Activated T-helper 1 cell treated with Interleukin-2 at 50 U/mL for 16 hours (primary cell): Measurements from ENCODE around the gene PCCA.
"Not testable (repeated sequence)": the region's sequence is repeated elsewhere in the genome, so short reads cannot be mapped to it uniquely, and the experiment has no call there.

Experiments used
- DNase-seq: peaks from one replicate; pipeline ENCODE4 v3.0.0-alpha.2; 2020; ENCODE audit warnings: low read depth

Gene PCCA

DNA sequence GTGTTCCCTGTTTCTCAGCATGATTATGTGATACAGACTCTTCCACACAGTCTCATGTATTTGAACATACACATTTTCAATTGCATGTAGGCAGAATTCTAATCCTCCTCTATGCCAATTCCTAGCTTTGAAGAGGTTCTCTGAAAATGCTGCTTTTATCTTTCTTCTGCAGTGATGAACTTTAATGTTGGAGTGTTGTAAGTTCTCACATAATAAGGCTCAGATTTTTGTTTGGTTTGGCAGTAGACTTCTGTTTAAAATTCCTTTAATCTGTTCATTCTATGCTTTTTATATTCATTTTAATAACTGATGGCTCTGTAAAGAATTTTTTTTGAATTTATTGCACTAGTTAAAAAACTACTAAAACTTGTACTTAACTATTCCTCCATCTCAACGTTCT is 273.9 kb downstream of the PCCA start:
- no peak for DNase-seq

DNA sequence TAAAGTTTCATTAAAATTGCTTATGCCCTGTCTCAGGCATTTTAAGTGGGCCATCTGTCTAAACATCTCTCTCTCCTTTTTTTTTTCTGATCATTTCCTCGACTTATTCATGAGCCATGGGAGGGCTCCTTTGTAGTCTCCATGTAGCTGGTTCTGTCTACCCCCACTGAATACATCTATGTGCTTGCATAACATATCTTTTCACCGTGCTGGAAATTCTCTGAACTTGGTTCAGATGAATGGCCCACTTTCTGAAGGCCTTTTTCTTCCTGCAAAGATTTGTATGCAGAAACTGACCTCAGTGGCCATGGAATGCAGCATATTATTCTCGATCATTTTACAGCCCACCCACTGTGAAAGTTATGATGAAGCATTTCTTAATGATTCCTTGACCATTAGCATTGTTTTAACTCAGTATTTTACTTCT is 274.4 kb downstream of the PCCA start:
- DNase-seq: no peak

DNA sequence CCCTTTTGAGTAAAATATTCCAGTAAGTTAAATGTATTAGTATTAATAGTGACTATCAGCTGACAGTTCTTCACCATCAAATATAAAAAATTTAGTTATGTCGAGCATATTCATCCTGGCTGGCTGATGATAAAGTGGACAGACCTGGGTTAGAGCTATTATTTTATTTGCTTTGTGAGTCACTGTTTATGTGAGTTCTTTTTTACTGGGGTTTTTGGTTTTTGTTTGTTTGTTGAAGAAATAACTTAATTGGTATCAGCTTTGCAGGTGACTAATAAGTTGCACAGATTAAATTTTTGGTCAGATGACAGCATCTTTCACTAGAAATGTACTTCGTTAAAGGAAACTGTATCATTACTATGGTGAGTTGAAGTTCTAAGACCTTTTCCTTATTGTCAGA is 275.0 kb downstream of the PCCA start:
- no peak for DNase-seq

DNA sequence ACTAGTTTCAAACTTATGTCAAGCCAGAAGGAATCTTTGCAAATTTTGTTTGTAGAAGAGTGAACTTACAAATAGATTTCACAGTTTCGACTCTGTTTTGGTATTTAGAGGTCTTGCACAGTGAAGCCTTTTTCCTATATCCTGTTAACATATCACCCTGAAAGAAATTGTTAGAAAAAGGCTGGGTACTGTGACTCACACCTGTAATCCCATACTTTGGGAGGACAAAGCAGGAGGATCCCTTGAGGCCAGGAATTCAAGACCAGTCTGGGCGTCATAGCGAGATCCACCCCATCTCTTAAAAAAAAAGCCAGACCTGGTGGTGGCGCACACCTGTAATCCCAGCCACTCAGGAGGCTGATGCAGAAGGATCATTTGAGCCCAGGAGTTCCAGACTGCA is 275.7 kb downstream of the PCCA start:
- DNase-seq: no peak

DNA sequence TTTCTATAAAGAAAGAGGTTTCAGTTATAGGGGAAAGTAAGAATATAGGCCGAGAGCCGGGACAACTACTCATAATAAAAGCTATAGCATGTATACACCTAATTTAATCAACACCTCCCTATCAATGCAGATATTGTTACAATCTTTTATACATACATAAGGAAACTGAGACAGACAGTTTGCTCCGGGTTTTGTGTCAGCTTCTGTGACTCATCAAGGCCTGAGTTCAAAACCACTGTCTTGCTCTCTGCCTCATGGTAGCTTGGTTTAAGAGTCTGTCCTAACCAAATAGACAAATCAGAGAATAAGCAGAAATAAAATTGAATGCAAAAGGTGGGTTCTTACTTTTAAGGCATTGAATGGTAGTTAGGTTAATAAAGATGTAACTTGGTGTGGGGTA is 276.8 kb downstream of the PCCA start:
- no peak for DNase-seq

DNA sequence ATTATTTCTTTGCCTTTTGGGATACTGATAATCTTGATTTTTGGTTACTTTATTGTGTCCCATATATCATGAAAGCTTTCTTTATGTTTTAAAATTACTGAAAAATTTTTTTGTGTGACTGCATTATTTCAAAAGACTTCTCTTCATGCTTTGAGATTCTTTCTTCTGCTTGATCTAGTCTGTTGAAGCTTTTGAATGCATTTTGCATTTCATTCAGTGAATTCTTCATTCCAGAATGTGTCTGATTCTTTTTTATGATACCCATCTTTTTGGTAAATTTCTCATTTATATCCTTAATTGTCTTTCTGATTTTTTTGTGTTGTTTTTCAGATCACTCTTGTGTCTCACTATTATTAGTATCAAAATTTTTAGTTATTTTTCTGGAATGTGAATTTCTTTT is 289.6 kb downstream of the PCCA start:
- no peak for DNase-seq

DNA sequence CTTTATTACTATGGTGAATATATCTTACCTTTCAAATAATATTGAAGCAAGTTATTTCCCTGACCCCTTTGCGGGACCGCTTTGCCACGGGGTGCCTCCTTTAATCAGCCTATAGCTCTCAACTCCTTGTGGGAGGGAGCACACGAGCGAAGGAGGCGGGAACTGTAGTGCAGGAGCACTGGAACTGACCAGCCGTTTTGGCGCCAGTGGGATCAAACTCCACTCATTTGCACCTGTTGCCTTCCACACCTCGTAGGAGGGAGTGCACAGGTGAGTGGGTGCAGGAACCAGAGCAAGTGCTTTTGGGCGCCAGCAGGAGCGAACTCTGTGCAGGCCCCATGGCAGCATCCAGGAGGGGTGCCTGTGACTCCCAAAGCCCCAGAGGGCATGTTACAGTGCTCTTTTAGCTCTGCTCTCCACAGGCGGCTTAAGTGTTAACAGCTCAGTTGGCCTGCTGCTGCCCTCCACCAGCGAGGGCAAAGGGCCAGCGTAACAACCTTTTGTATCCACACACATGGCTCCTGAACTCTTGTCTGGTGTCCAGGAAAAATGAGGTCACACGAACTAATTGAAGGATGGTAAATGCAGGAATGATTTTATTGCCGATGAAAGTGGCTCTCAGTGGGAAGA is 292.8 kb downstream of the PCCA start:
- no peak for DNase-seq

DNA sequence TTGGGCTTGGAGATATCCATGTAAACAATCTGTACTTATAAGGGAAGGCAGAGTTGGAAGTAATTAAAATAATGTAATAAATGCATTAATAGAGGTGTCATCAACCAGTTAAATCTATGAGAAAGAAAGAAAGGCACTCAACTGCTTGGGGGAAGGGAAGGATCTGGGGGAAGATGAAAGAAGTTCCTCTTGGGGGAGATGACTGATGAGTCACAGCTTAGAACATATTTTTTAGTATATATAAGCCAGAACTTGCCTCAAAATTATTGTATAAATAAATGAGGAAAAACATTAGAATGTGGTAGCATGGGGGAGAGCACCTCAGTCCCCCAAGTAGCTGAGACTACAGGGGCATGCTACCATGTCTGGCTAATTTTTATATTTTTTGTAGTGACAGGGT is 293.9 kb downstream of the PCCA start:
- DNase-seq: no peak

DNA sequence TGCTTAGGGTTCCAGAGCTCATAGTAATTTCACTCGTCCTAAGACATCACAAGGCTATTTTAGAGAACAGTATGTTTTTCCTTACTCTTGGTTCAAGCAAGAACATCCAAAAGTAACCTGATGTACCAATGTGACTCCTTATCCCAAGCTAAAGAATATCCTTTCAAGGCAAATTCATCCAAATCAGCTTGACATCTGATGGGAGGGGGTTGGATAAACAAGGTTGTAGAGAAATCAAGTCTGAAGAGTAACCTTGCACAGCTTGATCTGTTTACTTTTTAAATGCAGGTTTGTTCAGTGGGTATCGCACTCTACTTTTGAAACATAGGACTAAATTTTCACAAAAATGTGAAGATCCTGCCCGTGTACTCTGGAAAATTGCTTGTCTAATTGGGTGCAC is 298.5 kb downstream of the PCCA start:
- DNase-seq: no peak

DNA sequence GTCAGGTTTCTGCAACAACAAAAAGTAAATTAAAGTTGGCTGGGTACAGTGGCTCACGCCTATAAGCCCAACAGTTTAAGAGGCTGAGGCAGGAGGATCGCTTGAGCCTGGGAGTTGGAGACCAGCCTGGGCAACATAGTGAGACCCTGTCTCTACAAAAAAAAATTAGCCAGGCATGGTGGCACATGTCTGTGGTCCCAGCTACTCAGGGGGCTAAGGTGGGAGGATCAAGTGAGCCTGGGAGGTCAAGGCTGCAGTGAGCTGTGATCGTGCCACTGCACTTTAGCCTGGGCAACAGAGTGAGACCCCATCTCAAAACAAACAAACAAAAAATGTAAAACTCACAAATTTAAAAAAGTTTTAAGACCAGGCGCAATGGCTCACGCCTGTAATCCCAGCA is 299.3 kb downstream of the PCCA start:
- not testable (repeated sequence) for DNase-seq

DNA sequence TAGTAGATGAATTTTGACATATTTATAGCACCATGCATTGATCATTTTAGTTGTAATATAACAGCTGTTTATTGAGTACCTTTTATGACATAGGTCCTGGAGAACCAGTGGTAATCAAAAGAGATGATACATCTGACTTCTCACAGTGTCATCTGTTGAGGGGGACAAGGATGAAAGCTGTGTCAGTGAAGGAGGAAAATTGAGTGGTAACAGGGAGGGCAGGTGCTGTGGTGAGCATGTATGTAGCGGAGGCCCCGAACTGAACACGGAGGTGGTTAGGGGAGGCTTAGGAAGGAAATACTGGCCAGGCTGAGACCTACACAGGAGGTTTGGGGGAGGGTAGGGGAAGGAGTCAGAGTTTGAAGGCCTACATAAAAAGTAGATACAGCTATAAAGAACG is 300.0 kb downstream of the PCCA start:
- no peak for DNase-seq

DNA sequence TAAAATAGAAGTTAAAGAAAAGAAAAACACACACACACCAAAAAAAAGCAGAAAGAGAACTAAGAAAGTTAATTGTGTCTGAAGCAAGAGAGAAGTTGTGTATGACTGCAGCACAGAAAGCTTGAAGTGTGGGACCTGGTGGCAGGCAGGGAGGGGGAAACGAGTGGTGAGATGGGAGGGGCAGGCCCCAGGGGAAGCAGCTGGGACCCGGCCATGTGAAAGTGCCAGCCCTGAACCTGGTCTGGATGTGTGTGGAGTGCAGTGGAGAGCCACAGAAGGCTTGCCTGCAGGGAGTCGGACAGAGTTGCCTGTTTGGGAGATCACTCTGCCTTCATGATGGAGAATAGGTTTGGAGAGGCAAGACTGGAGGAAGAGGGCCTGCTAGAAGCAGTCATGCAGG is 300.7 kb downstream of the PCCA start:
- DNase-seq: no peak

DNA sequence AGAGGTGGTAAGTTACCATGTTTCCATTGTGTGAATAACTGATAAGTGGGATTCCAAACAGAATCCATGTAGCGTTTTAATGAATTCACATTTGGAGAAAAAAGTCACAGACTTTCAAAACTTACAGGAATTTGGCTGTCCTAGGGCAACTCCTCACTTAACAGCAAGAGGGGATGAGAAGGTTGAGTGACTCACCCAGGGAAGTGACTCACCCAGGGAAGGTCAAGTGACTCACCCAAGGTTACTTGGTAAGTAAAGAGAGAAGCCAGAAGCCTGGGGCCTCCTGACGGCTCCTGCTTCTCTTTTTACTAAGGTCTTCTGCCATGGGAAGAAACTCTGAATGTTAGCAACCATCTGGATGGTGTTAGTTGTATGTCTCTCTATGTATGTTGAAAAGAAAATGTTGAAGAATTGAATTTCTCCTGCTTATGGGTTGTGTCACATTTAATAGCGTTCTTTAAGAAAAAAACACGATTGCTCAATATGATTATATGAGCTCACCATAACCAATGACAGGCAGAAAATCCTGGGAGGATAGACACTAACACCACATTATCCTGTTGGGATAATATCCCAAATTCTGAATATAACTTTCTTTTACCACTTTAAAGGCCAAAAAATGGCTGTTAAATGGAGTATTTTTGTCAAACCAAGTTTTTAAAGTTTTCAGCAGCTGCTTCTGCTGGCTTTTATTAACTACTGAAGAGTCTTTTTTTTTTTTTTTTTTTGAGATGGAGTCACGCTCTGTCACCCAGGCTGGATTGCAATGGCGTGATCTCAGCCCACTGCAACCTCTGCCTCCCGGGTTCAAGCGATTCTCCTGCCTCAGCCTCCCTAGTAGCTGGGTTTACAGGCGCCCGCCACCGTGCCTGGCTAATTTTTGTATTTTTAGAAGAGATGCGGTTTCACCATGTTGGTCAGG is 304.1 kb downstream of the PCCA start:
- peak; percentile 11 for DNase-seq

DNA sequence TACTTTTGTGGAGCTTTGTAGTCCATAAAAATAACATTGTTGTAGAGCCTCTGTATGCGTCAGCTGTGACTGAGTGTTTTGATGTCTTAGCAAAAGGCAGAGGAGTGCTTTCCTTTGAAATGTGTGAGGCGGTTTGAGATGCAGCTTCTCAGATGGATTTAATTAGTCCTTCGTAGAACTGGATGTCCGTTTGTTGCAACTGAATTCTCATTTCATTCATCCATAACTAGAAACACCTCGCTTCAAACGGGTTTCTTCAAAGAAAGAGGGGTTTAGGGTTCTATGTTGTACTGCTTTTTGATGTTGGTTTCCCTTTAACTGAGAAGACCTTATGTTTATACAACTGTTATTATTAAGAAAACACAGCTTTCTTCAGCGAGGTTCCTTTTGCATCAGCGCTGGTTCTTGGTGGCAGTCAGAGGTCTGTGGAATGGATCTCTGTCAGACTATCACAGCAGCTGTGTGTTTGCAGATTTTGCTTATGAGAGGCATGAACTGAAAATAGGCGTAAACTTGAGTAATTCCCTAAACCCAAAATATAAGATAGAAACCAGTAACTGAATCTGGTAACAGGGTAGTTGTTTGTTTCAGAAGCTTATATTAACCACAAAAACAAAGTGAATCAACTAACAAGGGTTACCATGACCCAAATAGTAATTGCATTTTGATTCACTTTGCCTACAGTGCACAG is 305.3 kb downstream of the PCCA start:
- DNase-seq: no peak

DNA sequence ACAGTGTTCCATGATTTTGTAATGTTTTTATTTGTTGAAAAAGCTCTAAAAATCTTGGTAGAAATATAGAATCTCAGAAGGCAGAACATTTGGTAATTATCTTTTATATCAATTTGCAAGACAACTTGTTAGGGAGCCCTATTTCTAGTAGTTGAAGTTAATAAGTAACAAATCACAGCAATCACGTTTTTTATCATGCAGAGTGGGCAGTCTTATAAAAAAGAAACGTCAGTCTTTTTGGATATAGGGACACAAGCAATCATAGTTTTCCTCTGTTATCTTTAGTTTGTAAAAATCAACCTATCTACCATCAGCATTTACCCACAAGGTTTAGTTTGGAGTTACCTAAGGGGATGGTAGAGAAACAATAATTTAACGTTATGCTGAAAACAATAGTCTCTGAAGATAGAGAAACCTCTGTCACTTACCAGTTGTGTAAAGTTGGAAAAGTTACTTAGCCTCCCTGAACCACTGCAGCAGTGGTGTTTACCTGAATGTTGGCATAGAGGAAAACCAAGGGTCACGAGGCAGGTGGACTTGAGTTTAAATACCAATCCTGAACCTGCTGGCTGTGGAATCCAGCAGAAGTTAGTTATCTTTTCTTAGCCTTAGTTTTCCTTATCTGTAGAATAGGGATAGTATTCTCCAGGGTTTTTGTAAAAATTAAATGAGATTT is 306.9 kb downstream of the PCCA start:
- DNase-seq: no peak

DNA sequence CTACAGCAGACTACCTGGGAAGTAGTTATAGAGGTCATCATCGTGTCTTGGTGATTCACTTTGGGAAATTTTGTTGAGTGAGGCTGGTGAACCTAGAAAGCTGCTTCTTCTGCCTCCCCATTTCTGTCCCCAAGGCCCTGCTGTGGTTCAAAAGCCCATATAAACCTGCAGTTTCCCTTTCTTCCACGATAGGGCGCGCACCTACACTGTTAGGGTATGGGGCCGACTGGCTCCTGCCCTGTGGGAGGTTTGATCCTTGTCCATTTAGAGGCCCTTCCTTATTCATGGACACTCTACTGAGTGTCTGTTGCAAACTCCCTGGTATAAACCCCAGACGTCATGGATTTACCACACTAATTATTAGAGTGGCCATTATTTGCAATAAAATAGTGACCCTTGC is 307.9 kb downstream of the PCCA start:
- DNase-seq: no peak

DNA sequence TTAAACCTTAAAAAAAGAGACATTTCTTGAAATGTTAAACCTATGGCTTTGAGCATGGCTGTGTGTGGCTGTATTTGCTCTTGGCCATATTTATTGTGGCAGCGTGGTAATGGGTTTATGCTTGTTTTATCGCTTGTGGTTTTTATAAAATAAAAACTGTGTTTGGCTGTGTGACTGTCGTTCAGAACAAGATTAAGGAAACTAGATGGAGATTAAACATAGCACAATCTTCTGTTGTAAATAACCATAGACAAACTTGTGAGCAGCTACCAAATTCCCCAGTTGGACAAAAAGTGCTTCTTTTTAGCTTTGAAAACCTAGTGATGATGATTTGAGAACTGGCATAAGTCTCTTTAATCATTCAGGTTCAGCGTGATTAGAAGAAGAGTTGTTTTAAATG is 308.7 kb downstream of the PCCA start:
- DNase-seq: no peak

DNA sequence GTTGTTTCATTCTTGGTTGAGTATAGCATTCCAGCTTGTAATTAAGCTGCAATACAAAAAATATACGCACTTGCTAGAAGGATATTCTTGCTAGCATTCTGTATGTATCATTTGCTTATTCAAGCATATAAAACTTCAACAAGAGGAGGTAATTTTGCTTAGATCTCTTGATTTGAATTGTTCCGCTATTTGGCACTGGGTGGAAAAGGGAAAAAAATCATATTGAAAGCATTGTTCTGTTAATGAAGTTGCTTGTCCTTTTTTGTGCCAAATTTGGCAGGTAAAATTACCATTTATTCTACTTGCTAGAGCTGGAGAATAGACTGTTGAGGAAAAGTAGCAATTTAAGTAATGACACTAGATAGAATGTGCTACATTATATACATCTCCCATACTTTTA is 309.5 kb downstream of the PCCA start:
- DNase-seq: no peak

DNA sequence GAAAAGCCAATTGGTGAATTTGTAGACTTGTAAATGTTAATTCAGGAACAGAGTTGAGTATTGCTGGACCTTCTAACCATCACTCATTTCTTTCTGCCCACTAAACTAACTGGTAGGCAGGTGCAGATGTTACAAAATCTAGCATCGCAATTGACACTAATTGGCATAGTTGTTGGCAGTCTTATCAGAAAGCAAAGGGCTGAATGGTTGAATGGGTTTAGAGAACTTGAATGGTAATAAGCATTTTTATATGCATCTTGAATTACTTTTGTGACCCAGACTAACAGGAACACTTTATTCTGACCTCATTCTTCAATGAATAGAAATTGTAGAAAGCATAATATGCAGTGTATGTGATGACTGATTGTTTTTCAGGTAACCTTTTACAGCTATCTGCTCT is 310.6 kb downstream of the PCCA start:
- no peak for DNase-seq

DNA sequence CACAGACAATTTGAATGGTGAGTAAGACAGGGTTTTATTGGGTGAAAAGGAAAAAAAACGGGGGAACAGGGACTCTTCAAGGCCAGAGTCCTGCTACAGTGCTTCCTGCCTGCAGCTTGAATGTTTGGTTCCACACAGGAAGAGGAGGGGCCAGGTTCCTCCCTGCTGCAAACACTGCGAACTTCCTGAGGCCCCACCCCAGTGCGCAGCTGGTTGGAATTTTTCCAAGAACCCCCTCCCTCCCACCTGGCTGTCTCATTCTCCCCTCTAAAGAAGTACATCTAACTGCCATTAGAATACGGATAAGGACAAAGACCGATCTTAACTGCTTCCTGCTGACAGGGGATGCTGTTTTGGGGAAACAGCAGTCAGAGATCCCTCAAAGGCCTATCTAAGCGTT is 314.8 kb downstream of the PCCA start:
- no peak for DNase-seq

DNA sequence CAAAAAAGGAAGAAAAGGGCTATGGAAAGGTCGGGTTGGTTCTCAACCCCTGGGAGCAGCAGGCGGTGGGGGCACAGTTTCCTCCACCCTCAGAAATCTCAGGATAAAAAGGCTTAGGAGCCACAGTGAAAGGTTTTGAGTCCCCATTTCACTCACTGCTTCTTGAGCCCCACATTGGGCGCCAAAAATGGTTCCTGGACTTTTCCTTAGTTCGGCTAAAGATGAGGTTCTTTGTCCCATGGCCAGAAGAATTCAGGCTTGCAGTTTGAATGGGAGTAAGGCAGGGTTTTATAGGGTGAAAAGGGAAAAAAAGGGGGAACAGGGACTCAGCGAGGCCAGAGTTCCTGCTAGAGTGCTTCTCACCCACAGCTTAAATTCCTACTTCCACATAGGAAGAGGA is 320.2 kb downstream of the PCCA start:
- no peak for DNase-seq

DNA sequence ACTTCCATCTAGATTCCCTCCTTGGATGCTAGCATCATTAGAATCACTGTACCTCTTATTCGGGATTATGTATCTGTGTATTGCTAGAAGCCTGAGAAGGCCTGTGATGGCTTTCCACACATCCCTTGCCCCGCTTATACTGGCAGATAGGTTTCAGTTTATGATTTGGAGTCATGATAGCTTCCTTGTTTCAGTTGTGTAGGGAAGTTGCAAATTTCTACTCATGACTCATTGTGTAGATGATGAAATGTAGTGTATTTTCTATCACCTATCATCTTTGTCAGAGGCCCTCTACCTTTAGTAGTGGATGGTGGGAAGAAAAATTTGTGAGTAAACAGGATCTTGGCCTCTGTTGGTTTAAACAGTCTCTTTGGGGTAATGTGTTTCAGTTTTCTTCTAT is 334.5 kb downstream of the PCCA start:
- DNase-seq: no peak

DNA sequence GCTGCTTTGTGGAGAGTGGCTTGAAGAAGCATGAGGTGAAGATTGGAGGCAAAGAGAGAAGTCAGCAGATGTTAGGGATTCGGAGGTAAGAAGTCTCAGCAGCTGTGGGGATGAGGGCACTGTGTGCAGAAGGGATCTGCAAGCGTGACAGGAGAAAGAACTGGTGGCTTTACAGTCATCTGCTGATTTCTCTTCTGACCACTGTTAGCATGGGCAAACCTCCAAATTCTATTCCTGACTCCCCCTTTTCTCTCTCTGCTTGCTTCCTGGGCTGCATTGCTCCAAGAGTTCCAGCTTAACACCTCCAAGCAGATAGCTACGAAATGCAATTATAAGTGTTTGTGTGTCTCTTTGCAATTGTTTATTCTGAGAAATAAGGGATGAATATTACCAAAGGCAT is 340.1 kb downstream of the PCCA start:
- no peak for DNase-seq
